HEK293 (cell line): ENCODE data around the gene TXN2.

Experiments used
- CTCF ChIA-PET: fragments of 350-600 bp; formaldehyde crosslinking; extraction: SDS; loops from one replicate; lab custom pipeline; 2021; ENCODE audit warnings: antibody characterized with exemption; lab: Yijun Ruan, JAX
- POLR2A ChIA-PET: fragments of 300-600 bp; formaldehyde crosslinking; extraction: SDS; loops from one replicate; lab custom pipeline; 2020; ENCODE audit warnings: antibody characterized with exemption, inconsistent platforms; lab: Yijun Ruan, JAX
- H3K27ac ChIP-seq: fragments of 200-500 bp; sonication (Bioruptor generic); 2 replicates; pipeline ENCODE4 v1.5.1; 2014; ENCODE audit warnings: low read depth, low read length, control low read depth, inconsistent platforms; ENCODE audit errors: extremely low read depth
- H3K36me3 ChIP-seq, 2 experiments: fragments of 200-500 bp in 1 of 2; sonication (Bioruptor generic) in 1 of 2; 1 replicate in 1 of 2; 2 replicates in 1 of 2; pipeline ENCODE4 v1.5.1; 2014 to 2017; ENCODE audit warnings: inconsistent platforms in 2 of 2, low read length in 2 of 2; ENCODE audit not compliant: control insufficient read depth in 2 of 2, insufficient read depth in 1 of 2
- H3K4me1 ChIP-seq: fragments of 200-500 bp; sonication (Bioruptor generic); 2 replicates; pipeline ENCODE4 v1.5.1; 2014; ENCODE audit warnings: mild to moderate bottlenecking, low read length, inconsistent platforms; ENCODE audit not compliant: control insufficient read depth, insufficient read depth
- H3K4me3 ChIP-seq: 2 replicates; pipeline ENCODE4 v1.5.1; 2011; ENCODE audit warnings: low read depth, mild to moderate bottlenecking, control low read depth, low read length, moderate library complexity
- H3K9me3 ChIP-seq: fragments of 200-500 bp; sonication (Bioruptor generic); 2 replicates; pipeline ENCODE4 v1.5.1; 2014; ENCODE audit warnings: low read depth, low read length, inconsistent platforms; ENCODE audit not compliant: control insufficient read depth, insufficient read depth
- KLF9 ChIP-seq: fragments of 450-650 bp; formaldehyde crosslinking; IDR thresholded peaks from 2 replicates; pipeline ENCODE4 v1.5.1; 2016; ENCODE audit warnings: missing biosample characterization, missing genetic modification characterization, low read depth
- PBX3 ChIP-seq: sonication (generic); formaldehyde crosslinking; IDR thresholded peaks from 2 replicates; pipeline ENCODE4 v1.8.1; 2022; ENCODE audit warnings: mild to moderate bottlenecking, moderate library complexity, missing genetic modification reagents
- PRDM1 ChIP-seq: fragments of 450-650 bp; formaldehyde crosslinking; IDR thresholded peaks from 2 replicates; pipeline ENCODE4; 2016; ENCODE audit warnings: missing biosample characterization, missing genetic modification characterization
- RBAK ChIP-seq: fragments of 450-650 bp; formaldehyde crosslinking; IDR thresholded peaks from 2 replicates; pipeline ENCODE4 v1.5.1; 2016; ENCODE audit warnings: missing biosample characterization, missing genetic modification characterization
- ZBTB48 ChIP-seq: fragments of 450-650 bp; formaldehyde crosslinking; IDR thresholded peaks from 2 replicates; pipeline ENCODE4 v1.5.1; 2016; ENCODE audit warnings: missing biosample characterization, missing genetic modification characterization
- ZEB2 ChIP-seq: fragments of 450-650 bp; formaldehyde crosslinking; IDR thresholded peaks from 2 replicates; pipeline ENCODE4 v1.5.1; 2016; ENCODE audit warnings: missing biosample characterization, missing genetic modification characterization
- ZNF16 ChIP-seq: fragments of 450-650 bp; formaldehyde crosslinking; IDR thresholded peaks from 2 replicates; pipeline ENCODE4 v1.5.1; 2016; ENCODE audit warnings: low read depth, missing biosample characterization, missing genetic modification characterization
- ZNF175 ChIP-seq: fragments of 450-650 bp; formaldehyde crosslinking; IDR thresholded peaks from 2 replicates; pipeline ENCODE4 v1.5.1; 2016; ENCODE audit warnings: missing biosample characterization, missing genetic modification characterization
- ZNF23 ChIP-seq: fragments of 450-650 bp; formaldehyde crosslinking; IDR thresholded peaks from 2 replicates; pipeline ENCODE4 v1.5.1; 2016; ENCODE audit warnings: missing biosample characterization, missing genetic modification characterization, borderline replicate concordance
- ZNF394 ChIP-seq: fragments of 450-650 bp; formaldehyde crosslinking; IDR thresholded peaks from 2 replicates; pipeline ENCODE4 v1.5.1; 2016; ENCODE audit warnings: missing biosample characterization, missing genetic modification characterization, mild to moderate bottlenecking, moderate library complexity, borderline replicate concordance
- ZNF404 ChIP-seq: fragments of 450-650 bp; formaldehyde crosslinking; IDR thresholded peaks from 2 replicates; pipeline ENCODE4 v1.5.1; 2017; ENCODE audit warnings: missing biosample characterization, missing genetic modification characterization
- ZNF549 ChIP-seq: fragments of 450-650 bp; IDR thresholded peaks from 2 replicates; pipeline ENCODE4 v1.5.1; 2018; ENCODE audit warnings: missing biosample characterization, missing genetic modification characterization, mild to moderate bottlenecking, inconsistent platforms, moderate library complexity
- ZNF561 ChIP-seq: fragments of 450-650 bp; IDR thresholded peaks from 2 replicates; pipeline ENCODE4 v1.5.1; 2018; ENCODE audit warnings: missing biosample characterization, missing genetic modification characterization, borderline replicate concordance
- ZNF580 ChIP-seq: fragments of 450-650 bp; formaldehyde crosslinking; IDR thresholded peaks from 2 replicates; pipeline ENCODE4 v1.5.1; 2016; ENCODE audit warnings: missing biosample characterization, missing genetic modification characterization
- ZNF792 ChIP-seq: fragments of 450-650 bp; formaldehyde crosslinking; IDR thresholded peaks from 2 replicates; pipeline ENCODE4 v1.5.1; 2016; ENCODE audit warnings: missing biosample characterization, missing genetic modification characterization
- ZSCAN5A ChIP-seq: fragments of 450-650 bp; formaldehyde crosslinking; IDR thresholded peaks from 2 replicates; pipeline ENCODE4 v1.5.1; 2016; ENCODE audit warnings: missing biosample characterization, missing genetic modification characterization
- TF ChIP-seq, protein P1 (sequence below): fragments of 450-650 bp; formaldehyde crosslinking; IDR thresholded peaks from 2 replicates; pipeline ENCODE4 v1.5.1; 2016; ENCODE audit warnings: missing biosample characterization, missing genetic modification characterization
- TF ChIP-seq, protein P2 (sequence below): fragments of 450-650 bp; formaldehyde crosslinking; IDR thresholded peaks from 2 replicates; pipeline ENCODE4 v1.5.1; 2017; ENCODE audit warnings: missing biosample characterization, missing genetic modification characterization
- TF ChIP-seq, protein P3 (sequence below): fragments of 450-650 bp; formaldehyde crosslinking; IDR thresholded peaks from 2 replicates; pipeline ENCODE4; 2016; ENCODE audit warnings: missing biosample characterization, missing genetic modification characterization

The TXN2 gene

DNA sequence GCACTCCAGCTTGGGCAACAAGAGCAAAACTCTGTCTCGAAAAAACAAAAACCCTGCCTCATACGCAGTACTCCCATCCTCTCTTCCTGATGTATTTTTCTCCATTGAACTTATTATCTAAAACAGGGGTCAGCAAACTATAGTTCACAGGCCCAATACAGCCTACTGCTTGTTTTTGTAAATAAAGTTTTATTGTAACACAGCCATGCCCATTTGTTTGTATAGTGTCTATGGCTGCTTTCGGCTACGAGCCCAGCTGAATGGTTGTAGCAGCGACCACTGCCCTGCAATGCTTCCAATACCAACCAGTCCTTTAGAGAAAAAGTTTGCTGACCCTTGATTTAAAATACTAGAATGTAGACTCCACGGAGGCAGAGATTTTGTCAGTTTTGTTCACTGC, 6.1 kb downstream of the TXN2 start:
- no peaks in the 10 kb centered on the region for H3K4me1 ChIP-seq
- H3K9me3 ChIP-seq: no peaks in the 10 kb centered on the region
- peaks cover 52 to 92% of the 10 kb centered on the region in 2 experiments for H3K36me3 ChIP-seq
- ChIA-PET CTCF (interaction anchor here (0.7 to 1.6 kb wide), 3 partner anchors 14 to 175 kb away, joined by 3 to 5 read pairs (median 5); no protein-coding TSS in a partner anchor), POLR2A (interaction anchor here (1.0 to 2.8 kb wide), 2 partner anchors 52 to 88 kb away, joined by 3 to 8 read pairs; partner anchors contain the start of gene MYH9)
- H3K4me3 ChIP-seq: no peak overlapping the region
- no peak for TF ChIP-seq ZNF394 (tag by site-specific recombination)
- TF ChIP-seq KLF9 (tag by site-specific recombination): no peak
- TF ChIP-seq, protein P1, sequence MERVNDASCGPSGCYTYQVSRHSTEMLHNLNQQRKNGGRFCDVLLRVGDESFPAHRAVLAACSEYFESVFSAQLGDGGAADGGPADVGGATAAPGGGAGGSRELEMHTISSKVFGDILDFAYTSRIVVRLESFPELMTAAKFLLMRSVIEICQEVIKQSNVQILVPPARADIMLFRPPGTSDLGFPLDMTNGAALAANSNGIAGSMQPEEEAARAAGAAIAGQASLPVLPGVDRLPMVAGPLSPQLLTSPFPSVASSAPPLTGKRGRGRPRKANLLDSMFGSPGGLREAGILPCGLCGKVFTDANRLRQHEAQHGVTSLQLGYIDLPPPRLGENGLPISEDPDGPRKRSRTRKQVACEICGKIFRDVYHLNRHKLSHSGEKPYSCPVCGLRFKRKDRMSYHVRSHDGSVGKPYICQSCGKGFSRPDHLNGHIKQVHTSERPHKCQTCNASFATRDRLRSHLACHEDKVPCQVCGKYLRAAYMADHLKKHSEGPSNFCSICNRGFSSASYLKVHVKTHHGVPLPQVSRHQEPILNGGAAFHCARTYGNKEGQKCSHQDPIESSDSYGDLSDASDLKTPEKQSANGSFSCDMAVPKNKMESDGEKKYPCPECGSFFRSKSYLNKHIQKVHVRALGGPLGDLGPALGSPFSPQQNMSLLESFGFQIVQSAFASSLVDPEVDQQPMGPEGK (tag by site-specific recombination): no peak
- TF ChIP-seq ZNF23 (tag by site-specific recombination): no peak
- TF ChIP-seq, protein P2, sequence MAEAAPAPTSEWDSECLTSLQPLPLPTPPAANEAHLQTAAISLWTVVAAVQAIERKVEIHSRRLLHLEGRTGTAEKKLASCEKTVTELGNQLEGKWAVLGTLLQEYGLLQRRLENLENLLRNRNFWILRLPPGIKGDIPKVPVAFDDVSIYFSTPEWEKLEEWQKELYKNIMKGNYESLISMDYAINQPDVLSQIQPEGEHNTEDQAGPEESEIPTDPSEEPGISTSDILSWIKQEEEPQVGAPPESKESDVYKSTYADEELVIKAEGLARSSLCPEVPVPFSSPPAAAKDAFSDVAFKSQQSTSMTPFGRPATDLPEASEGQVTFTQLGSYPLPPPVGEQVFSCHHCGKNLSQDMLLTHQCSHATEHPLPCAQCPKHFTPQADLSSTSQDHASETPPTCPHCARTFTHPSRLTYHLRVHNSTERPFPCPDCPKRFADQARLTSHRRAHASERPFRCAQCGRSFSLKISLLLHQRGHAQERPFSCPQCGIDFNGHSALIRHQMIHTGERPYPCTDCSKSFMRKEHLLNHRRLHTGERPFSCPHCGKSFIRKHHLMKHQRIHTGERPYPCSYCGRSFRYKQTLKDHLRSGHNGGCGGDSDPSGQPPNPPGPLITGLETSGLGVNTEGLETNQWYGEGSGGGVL (tag by site-specific recombination): no peak
- no peak for TF ChIP-seq ZBTB48 (tag by site-specific recombination)
- no peak for TF ChIP-seq ZSCAN5A (tag by site-specific recombination)
- no peak for TF ChIP-seq ZEB2 (tag by site-specific recombination)
- TF ChIP-seq ZNF404 (tag by site-specific recombination): no peak
- TF ChIP-seq RBAK: no peak
- no peak for TF ChIP-seq ZNF16 (tag by site-specific recombination)
- TF ChIP-seq, protein P3, sequence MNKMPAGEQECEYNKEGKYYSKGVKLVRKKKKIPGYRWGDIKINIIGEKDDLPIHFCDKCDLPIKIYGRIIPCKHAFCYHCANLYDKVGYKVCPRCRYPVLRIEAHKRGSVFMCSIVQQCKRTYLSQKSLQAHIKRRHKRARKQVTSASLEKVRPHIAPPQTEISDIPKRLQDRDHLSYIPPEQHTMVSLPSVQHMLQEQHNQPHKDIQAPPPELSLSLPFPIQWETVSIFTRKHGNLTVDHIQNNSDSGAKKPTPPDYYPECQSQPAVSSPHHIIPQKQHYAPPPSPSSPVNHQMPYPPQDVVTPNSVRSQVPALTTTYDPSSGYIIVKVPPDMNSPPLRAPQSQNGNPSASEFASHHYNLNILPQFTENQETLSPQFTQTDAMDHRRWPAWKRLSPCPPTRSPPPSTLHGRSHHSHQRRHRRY (tag by site-specific recombination): no peak
- TF ChIP-seq ZNF175 (tag by site-specific recombination): no peak
- TF ChIP-seq ZNF561 (tag by site-specific recombination): no peak
- TF ChIP-seq ZNF792 (tag by site-specific recombination): no peak
- TF ChIP-seq ZNF549: no peak
- TF ChIP-seq PBX3 (CRISPR knock-in tag): no peak
- no peak for TF ChIP-seq ZNF580 (tag by site-specific recombination)
- TF ChIP-seq PRDM1: no peak
- no peak overlapping the region for H3K27ac ChIP-seq
